ENCODE results near the gene SART1. TPM values are rescaled to one million over a fixed set of nuclear protein-coding genes. Genes with fewer than 3 reads are reported as not detected.

SART1 gene
- total RNA-seq, 1 experiment from 2014 or later: 186 TPM

- Histone ChIP-seq H3K4me1 (replicated peaks) (no peaks in the 10 kb centered on the region), H3K36me3 (peaks cover 61% of the 10 kb centered on the region), H3K27me3 (replicated peaks) (no peaks in the 10 kb centered on the region), H3K27ac (no peak overlapping the region), H3K9me3 (replicated peaks) (no peaks in the 10 kb centered on the region), H3K4me3 (no peak overlapping the region)
- peak in 1 of 2 experiments; percentile 51 for DNase-seq (ENCODE audit: low read depth in 1 of 2, low spot score in 2 of 2)
Observed at GRCh38 chr11:65979261-65979759, 17.8 kb downstream of the SART1 start.

- no peak overlapping the region for H3K4me3 ChIP-seq
- no peaks in the 10 kb centered on the region for H3K4me1 ChIP-seq (replicated peaks)
- H3K27ac ChIP-seq: no peak overlapping the region
- H3K36me3 ChIP-seq: peaks cover 44% of the 10 kb centered on the region
- no peaks in the 10 kb centered on the region for H3K27me3 ChIP-seq (replicated peaks)
- no peaks in the 10 kb centered on the region for H3K9me3 ChIP-seq (replicated peaks)
- DNase-seq (ENCODE audit: low read depth in 1 of 2, low spot score in 2 of 2): no peak
Observed at GRCh38 chr11:65981101-65981740, 19.7 kb downstream of the SART1 start.

GRCh38 chr11:65981972-65982823 is 20.7 kb downstream of the SART1 start:
- Histone ChIP-seq H3K27me3 (replicated peaks) (no peaks in the 10 kb centered on the region), H3K9me3 (replicated peaks) (no peaks in the 10 kb centered on the region), H3K4me3 (no peak overlapping the region), H3K36me3 (peaks cover 35% of the 10 kb centered on the region), H3K4me1 (replicated peaks) (no peaks in the 10 kb centered on the region), H3K27ac (no peak overlapping the region)
- no peak for DNase-seq (ENCODE audit: low read depth in 1 of 2, low spot score in 2 of 2)

GRCh38 chr11:65982824-65983588 is 21.5 kb downstream of the SART1 start:
- H3K4me1 ChIP-seq (replicated peaks): no peaks in the 10 kb centered on the region
- DNase-seq (ENCODE audit: low read depth in 1 of 2, low spot score in 2 of 2): no peak
- no peaks in the 10 kb centered on the region for H3K9me3 ChIP-seq (replicated peaks)
- H3K36me3 ChIP-seq: peaks cover 28% of the 10 kb centered on the region
- H3K27ac ChIP-seq: no peak overlapping the region
- no peak overlapping the region for H3K4me3 ChIP-seq
- H3K27me3 ChIP-seq (replicated peaks): no peaks in the 10 kb centered on the region

- H3K36me3 ChIP-seq: peaks cover 26% of the 10 kb centered on the region
- no peak overlapping the region for H3K27ac ChIP-seq
- H3K27me3 ChIP-seq (replicated peaks): no peaks in the 10 kb centered on the region
- no peaks in the 10 kb centered on the region for H3K9me3 ChIP-seq (replicated peaks)
- DNase-seq (ENCODE audit: low read depth in 1 of 2, low spot score in 2 of 2): no peak
- no peak overlapping the region for H3K4me3 ChIP-seq
- H3K4me1 ChIP-seq (replicated peaks): no peaks in the 10 kb centered on the region
Observed at GRCh38 chr11:65983589-65983987, 22.1 kb downstream of the SART1 start.

GRCh38 chr11:65987336-65987735 is 25.8 kb downstream of the SART1 start:
- Histone ChIP-seq H3K27ac (no peak overlapping the region), H3K36me3 (peaks cover 23% of the 10 kb centered on the region), H3K9me3 (replicated peaks) (no peaks in the 10 kb centered on the region), H3K27me3 (replicated peaks) (no peaks in the 10 kb centered on the region), H3K4me1 (replicated peaks) (no peaks in the 10 kb centered on the region), H3K4me3 (no peak overlapping the region)
- DNase-seq (ENCODE audit: low read depth in 1 of 2, low spot score in 2 of 2): no peak

- Histone ChIP-seq H3K27me3 (replicated peaks) (no peaks in the 10 kb centered on the region), H3K36me3 (peaks cover 23% of the 10 kb centered on the region), H3K27ac (no peak overlapping the region), H3K4me3 (no peak overlapping the region), H3K9me3 (replicated peaks) (no peaks in the 10 kb centered on the region), H3K4me1 (replicated peaks) (no peaks in the 10 kb centered on the region)
- peak; percentile 97 for DNase-seq (ENCODE audit: low read depth in 1 of 2, low spot score in 2 of 2)
Observed at GRCh38 chr11:65988791-65989592, 27.5 kb downstream of the SART1 start.

GRCh38 chr11:65992056-65992455 is 30.5 kb downstream of the SART1 start:
- no peak for DNase-seq (ENCODE audit: low read depth in 1 of 2, low spot score in 2 of 2)
- no peaks in the 10 kb centered on the region for H3K27me3 ChIP-seq (replicated peaks)
- H3K9me3 ChIP-seq (replicated peaks): no peaks in the 10 kb centered on the region
- peaks cover 41% of the 10 kb centered on the region for H3K36me3 ChIP-seq
- no peak overlapping the region for H3K4me3 ChIP-seq
- no peak overlapping the region for H3K27ac ChIP-seq
- H3K4me1 ChIP-seq (replicated peaks): no peaks in the 10 kb centered on the region

- peaks cover 10% of the 10 kb centered on the region for H3K4me1 ChIP-seq (replicated peaks)
- DNase-seq (ENCODE audit: low read depth in 1 of 2, low spot score in 2 of 2): no peak
Observed at GRCh38 chr11:65997286-65997685, 35.8 kb downstream of the SART1 start.

GRCh38 chr11:66001942-66002647 is 40.6 kb downstream of the SART1 start, which contains the start of the genes BANF1 and EIF1AD:
TSS of gene BANF1 (plus strand) at chr11:66002503. CDS start at chr11:66003251, 748 bp downstream.
TSS of gene EIF1AD (minus strand) at chr11:66002157. CDS start at chr11:66000389, 1,768 bp downstream.
- no peaks in the 10 kb centered on the region for H3K27me3 ChIP-seq (replicated peaks)
- H3K27ac ChIP-seq: peak within 1 kb of the TSS; percentile 76
- peak; percentile 99 to 100 for DNase-seq (ENCODE audit: low read depth in 1 of 2, low spot score in 2 of 2)
- peaks cover 28% of the 10 kb centered on the region for H3K4me1 ChIP-seq (replicated peaks)
- H3K9me3 ChIP-seq (replicated peaks): no peaks in the 10 kb centered on the region
- peaks cover 83% of the 10 kb centered on the region for H3K36me3 ChIP-seq
- peak within 1 kb of the TSS; percentile 60 for H3K4me3 ChIP-seq

More at GRCh38 chr11:65997286-65997685, 35.8 kb downstream of the SART1 start:
- H3K4me3 ChIP-seq: no peak overlapping the region
- H3K9me3 ChIP-seq (replicated peaks): no peaks in the 10 kb centered on the region
- no peaks in the 10 kb centered on the region for H3K27me3 ChIP-seq (replicated peaks)
- peaks cover 58% of the 10 kb centered on the region for H3K36me3 ChIP-seq
- H3K27ac ChIP-seq: no peak overlapping the region

GRCh38 chr11:66002648-66003225 is 41.2 kb downstream of the SART1 start:
- peak overlapping the region; percentile 76 for H3K27ac ChIP-seq
- H3K4me1 ChIP-seq (replicated peaks): peaks cover 33% of the 10 kb centered on the region
- H3K4me3 ChIP-seq: peak overlapping the region; percentile 60
- peak in 1 of 2 experiments; percentile 62 for DNase-seq (ENCODE audit: low read depth in 1 of 2, low spot score in 2 of 2)
- peaks cover 80% of the 10 kb centered on the region for H3K36me3 ChIP-seq
- H3K27me3 ChIP-seq (replicated peaks): no peaks in the 10 kb centered on the region
- H3K9me3 ChIP-seq (replicated peaks): no peaks in the 10 kb centered on the region

GRCh38 chr11:66003291-66003690 is 41.8 kb downstream of the SART1 start:
- Histone ChIP-seq H3K36me3 (peaks cover 74% of the 10 kb centered on the region), H3K27ac (0 out of 2 replicates have a peak overlapping the region, but pooled peaks have one; percentile 76), H3K27me3 (replicated peaks) (no peaks in the 10 kb centered on the region), H3K4me3 (peak overlapping the region; percentile 60), H3K4me1 (replicated peaks) (peaks cover 33% of the 10 kb centered on the region), H3K9me3 (replicated peaks) (no peaks in the 10 kb centered on the region)
- DNase-seq (ENCODE audit: low read depth in 1 of 2, low spot score in 2 of 2): no peak
